Stimulated activated naive CD8-positive, alpha-beta T cell treated with anti-CD3 and anti-CD28 coated beads, Interleukin-15, Interleukin-2, amounts not matched to agents 100 ng/mL and 50 ng/mL, for 24 hours (primary cell): ENCODE results near the gene SSBP3.

Experiments
- H3K27ac Mint-ChIP-seq: one replicate; pipeline ENCODE4 v1.8.0; 2021; ENCODE audit warnings: mild to moderate bottlenecking, mixed read lengths
- H3K27me3 Mint-ChIP-seq: one replicate; pipeline ENCODE4 v1.8.0; 2021; ENCODE audit warnings: mixed read lengths
- H3K36me3 Mint-ChIP-seq: one replicate; pipeline ENCODE4 v1.8.0; 2021; ENCODE audit warnings: low read depth, mixed read lengths
- H3K4me1 Mint-ChIP-seq: one replicate; pipeline ENCODE4 v1.8.0; 2021; ENCODE audit warnings: low read depth, mixed read lengths
- H3K4me3 Mint-ChIP-seq: one replicate; pipeline ENCODE4 v1.8.0; 2021; ENCODE audit warnings: mild to moderate bottlenecking, mixed read lengths
- H3K9me3 Mint-ChIP-seq: one replicate; pipeline ENCODE4 v1.8.0; 2021; ENCODE audit warnings: mixed read lengths

Gene SSBP3

DNA sequence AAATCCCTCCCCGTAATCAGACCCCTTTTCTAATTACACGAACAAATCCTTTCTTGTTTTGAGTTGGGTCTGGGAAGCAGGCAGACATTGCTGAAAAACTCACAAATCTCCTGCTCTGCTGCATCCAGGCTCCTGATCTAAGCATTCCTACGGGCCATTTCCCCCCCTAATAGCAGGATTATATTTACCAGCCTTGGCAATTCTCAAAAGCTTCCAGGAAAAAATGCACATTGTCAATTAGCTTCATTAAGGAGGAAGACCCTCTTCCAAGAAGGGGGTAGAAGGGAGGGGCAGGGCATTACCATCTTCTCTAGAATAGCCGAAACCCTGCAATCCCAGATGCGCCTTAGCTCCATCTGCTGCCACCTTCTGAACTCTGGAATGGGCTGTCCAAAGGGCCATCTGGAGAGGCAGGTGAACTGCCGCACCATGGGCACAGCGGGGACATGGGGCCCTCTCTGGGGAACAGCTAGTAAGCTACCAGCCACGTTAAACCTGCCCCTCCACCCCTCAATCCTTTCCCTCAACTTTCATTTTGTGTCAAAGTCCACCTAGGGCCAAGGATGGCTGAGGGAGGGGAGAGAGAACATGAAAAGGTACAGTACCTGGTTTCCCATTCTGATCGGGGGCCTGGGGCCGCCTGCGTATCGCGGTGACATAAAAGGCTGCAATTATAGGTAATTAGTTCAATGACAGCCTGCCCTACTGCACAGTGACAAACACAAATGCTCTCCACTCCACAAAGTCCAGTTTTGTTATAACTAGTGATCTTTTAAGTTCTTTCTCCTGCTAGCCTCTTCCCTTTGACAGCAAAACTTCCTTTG lies 149.5 kb downstream of the SSBP3 start:
- Mint-ChIP-seq H3K4me3 (no peak overlapping the region), H3K4me1 (no peaks in the 10 kb centered on the region), H3K36me3 (peaks cover 4% of the 10 kb centered on the region), H3K9me3 (no peaks in the 10 kb centered on the region), H3K27me3 (no peaks in the 10 kb centered on the region), H3K27ac (no peak overlapping the region)

- Mint-ChIP-seq H3K36me3 (peaks cover 4% of the 10 kb centered on the region), H3K9me3 (no peaks in the 10 kb centered on the region), H3K4me1 (no peaks in the 10 kb centered on the region), H3K4me3 (no peak overlapping the region), H3K27me3 (no peaks in the 10 kb centered on the region), H3K27ac (no peak overlapping the region)
These were observed 151.0 kb downstream of the SSBP3 start for GRCh38 chr1:54255026-54255702.

DNA sequence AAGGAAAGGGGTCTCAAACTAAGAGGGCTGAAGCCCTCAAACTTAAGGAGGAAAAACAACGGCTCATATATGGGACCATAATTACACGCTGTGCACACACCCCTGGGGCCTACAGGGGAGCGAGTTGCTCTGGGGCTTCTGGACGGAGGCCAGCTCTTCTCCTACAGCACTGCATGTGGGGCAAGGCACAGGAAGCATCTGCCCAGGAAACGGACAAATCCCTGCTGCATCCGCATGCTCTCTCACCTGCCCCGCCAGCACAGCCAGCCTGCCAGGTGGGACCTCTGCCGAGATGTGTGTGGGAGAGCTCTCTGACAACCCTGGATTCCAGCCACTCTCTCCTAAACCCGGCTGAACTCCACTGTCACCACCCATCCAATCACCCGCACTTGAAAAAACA lies 152.1 kb downstream of the SSBP3 start:
- Mint-ChIP-seq H3K4me1 (no peaks in the 10 kb centered on the region), H3K9me3 (no peaks in the 10 kb centered on the region), H3K36me3 (peaks cover 4% of the 10 kb centered on the region), H3K27ac (no peak overlapping the region), H3K4me3 (no peak overlapping the region), H3K27me3 (no peaks in the 10 kb centered on the region)

DNA sequence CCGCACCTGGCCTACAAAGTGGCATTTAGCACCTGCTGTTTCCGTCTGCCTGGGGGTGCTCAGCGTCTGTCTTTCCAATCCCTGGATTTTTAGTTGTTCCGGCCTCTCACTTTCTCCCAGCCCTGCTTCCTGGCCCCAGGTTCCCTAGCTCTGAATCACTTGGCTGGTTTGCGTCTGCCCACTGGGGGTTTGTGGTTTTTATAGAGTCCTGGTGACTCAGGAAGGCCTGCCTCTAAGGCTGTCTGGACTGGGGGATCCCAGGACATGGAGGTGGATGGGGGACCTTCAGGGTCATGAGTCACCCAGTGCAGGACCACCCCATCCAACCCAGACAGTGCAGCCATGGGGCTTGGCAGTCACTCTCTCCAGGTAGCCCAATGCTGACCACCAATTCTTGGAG lies 152.7 kb downstream of the SSBP3 start:
- Mint-ChIP-seq H3K36me3 (peaks cover 4% of the 10 kb centered on the region), H3K4me1 (no peaks in the 10 kb centered on the region), H3K4me3 (no peak overlapping the region), H3K9me3 (no peaks in the 10 kb centered on the region), H3K27ac (no peak overlapping the region), H3K27me3 (no peaks in the 10 kb centered on the region)

DNA sequence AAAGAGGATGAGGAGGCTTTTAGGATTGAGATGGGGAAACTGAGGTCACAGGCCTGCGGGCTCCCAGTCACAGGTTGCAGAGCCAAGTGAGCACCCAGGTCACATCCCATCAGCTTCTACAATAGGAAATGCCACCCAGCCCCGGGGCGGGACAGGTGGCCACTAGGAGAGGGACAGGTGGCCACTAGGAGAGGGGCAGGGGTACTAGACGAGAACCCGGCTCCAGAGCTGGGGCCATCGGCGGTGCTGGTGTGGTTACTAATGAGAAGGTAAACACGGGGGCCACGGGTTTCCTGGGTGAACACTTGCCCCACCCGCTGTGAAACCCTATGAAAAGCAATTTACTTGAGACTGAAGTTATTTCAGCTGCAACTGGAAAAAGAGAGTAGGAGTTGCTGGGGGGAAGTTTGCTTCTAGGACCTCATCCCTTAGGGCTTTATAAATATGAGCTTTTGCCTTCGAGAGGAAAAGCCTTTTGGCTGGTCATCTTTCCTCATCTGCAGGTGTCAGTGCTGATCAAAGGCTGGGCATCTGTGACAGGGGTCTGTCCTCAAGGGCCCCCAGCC lies 153.7 kb downstream of the SSBP3 start:
- Mint-ChIP-seq H3K4me1 (no peaks in the 10 kb centered on the region), H3K27me3 (no peaks in the 10 kb centered on the region), H3K27ac (no peak overlapping the region), H3K9me3 (no peaks in the 10 kb centered on the region), H3K36me3 (peaks cover 4% of the 10 kb centered on the region), H3K4me3 (no peak overlapping the region)

DNA sequence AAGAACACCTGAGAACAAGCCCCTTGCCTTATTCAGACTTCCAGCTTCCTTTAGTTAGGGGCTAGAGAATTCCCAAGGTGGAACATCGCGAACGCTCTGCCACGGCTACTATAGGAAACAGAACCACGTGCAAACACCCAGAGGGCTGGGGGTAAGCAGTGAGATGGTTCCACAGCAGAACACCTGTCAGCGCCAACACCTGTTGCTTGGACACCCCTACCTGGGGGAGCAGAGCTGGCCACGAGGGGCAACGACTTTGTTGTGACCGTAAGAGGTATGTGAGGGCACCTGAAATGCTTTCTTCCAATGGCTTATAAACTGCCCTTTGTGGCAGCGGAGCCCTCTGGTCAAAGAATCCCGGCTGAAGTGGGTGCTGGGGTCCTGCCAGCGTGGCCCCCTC lies 155.5 kb downstream of the SSBP3 start:
- Mint-ChIP-seq H3K9me3 (no peaks in the 10 kb centered on the region), H3K4me3 (no peak overlapping the region), H3K27me3 (no peaks in the 10 kb centered on the region), H3K36me3 (no peaks in the 10 kb centered on the region), H3K27ac (no peak overlapping the region), H3K4me1 (no peaks in the 10 kb centered on the region)

- Mint-ChIP-seq H3K9me3 (no peaks in the 10 kb centered on the region), H3K36me3 (no peaks in the 10 kb centered on the region), H3K27me3 (no peaks in the 10 kb centered on the region), H3K27ac (no peak overlapping the region), H3K4me1 (no peaks in the 10 kb centered on the region), H3K4me3 (no peak overlapping the region)
These were observed 156.3 kb downstream of the SSBP3 start for GRCh38 chr1:54249819-54250435.

- no peaks in the 10 kb centered on the region for H3K9me3 Mint-ChIP-seq
- H3K27ac Mint-ChIP-seq, result no peak overlapping the region
- H3K36me3 Mint-ChIP-seq, result no peaks in the 10 kb centered on the region
- no peaks in the 10 kb centered on the region for H3K4me1 Mint-ChIP-seq
- no peak overlapping the region for H3K4me3 Mint-ChIP-seq
- no peaks in the 10 kb centered on the region for H3K27me3 Mint-ChIP-seq
These were observed 157.2 kb downstream of the SSBP3 start for GRCh38 chr1:54248966-54249365.

- no peaks in the 10 kb centered on the region for H3K4me1 Mint-ChIP-seq
- no peak overlapping the region for H3K27ac Mint-ChIP-seq
- no peaks in the 10 kb centered on the region for H3K36me3 Mint-ChIP-seq
- H3K27me3 Mint-ChIP-seq, result no peaks in the 10 kb centered on the region
- H3K4me3 Mint-ChIP-seq, result no peak overlapping the region
- no peaks in the 10 kb centered on the region for H3K9me3 Mint-ChIP-seq
These were observed 158.2 kb downstream of the SSBP3 start for GRCh38 chr1:54247863-54248515.

- H3K9me3 Mint-ChIP-seq, result no peaks in the 10 kb centered on the region
- H3K4me3 Mint-ChIP-seq, result no peak overlapping the region
- no peaks in the 10 kb centered on the region for H3K4me1 Mint-ChIP-seq
- H3K27me3 Mint-ChIP-seq, result no peaks in the 10 kb centered on the region
- H3K36me3 Mint-ChIP-seq, result no peaks in the 10 kb centered on the region
- H3K27ac Mint-ChIP-seq, result no peak overlapping the region
These were observed 160.0 kb downstream of the SSBP3 start for GRCh38 chr1:54246116-54246721.

- no peak overlapping the region for H3K4me3 Mint-ChIP-seq
- no peaks in the 10 kb centered on the region for H3K36me3 Mint-ChIP-seq
- no peaks in the 10 kb centered on the region for H3K27me3 Mint-ChIP-seq
- no peak overlapping the region for H3K27ac Mint-ChIP-seq
- H3K9me3 Mint-ChIP-seq, result no peaks in the 10 kb centered on the region
- no peaks in the 10 kb centered on the region for H3K4me1 Mint-ChIP-seq
These were observed 160.7 kb downstream of the SSBP3 start for GRCh38 chr1:54245501-54245900.

- no peak overlapping the region for H3K27ac Mint-ChIP-seq
- H3K27me3 Mint-ChIP-seq, result no peaks in the 10 kb centered on the region
- H3K4me1 Mint-ChIP-seq, result no peaks in the 10 kb centered on the region
- no peaks in the 10 kb centered on the region for H3K36me3 Mint-ChIP-seq
- H3K9me3 Mint-ChIP-seq, result no peaks in the 10 kb centered on the region
- H3K4me3 Mint-ChIP-seq, result no peak overlapping the region
These were observed 161.5 kb downstream of the SSBP3 start for GRCh38 chr1:54244655-54245054.

- H3K27me3 Mint-ChIP-seq, result no peaks in the 10 kb centered on the region
- no peaks in the 10 kb centered on the region for H3K4me1 Mint-ChIP-seq
- no peaks in the 10 kb centered on the region for H3K36me3 Mint-ChIP-seq
- no peak overlapping the region for H3K4me3 Mint-ChIP-seq
- H3K9me3 Mint-ChIP-seq, result no peaks in the 10 kb centered on the region
- peak overlapping the region; percentile 38 for H3K27ac Mint-ChIP-seq
These were observed 163.2 kb downstream of the SSBP3 start for GRCh38 chr1:54243022-54243421.

GRCh38 chr1:54241364-54241763 lies 164.8 kb downstream of the SSBP3 start:
- Mint-ChIP-seq H3K4me1 (no peaks in the 10 kb centered on the region), H3K27ac (no peak overlapping the region), H3K4me3 (no peak overlapping the region), H3K36me3 (peaks cover 14% of the 10 kb centered on the region), H3K27me3 (no peaks in the 10 kb centered on the region), H3K9me3 (no peaks in the 10 kb centered on the region)
